Activated CD8-positive, alpha-beta memory T cell treated with anti-CD3 and anti-CD28 coated beads, Interleukin-2, amount 50 U/mL, for 4 hours (primary cell): ENCODE data around the gene LPP.
A peak's percentile ranks its signal among the peaks of the same experiment; 100 is the strongest.

Experiments used
- DNase-seq: peaks from one replicate; pipeline ENCODE4 v3.0.0-alpha.2; 2020

LPP gene

DNA sequence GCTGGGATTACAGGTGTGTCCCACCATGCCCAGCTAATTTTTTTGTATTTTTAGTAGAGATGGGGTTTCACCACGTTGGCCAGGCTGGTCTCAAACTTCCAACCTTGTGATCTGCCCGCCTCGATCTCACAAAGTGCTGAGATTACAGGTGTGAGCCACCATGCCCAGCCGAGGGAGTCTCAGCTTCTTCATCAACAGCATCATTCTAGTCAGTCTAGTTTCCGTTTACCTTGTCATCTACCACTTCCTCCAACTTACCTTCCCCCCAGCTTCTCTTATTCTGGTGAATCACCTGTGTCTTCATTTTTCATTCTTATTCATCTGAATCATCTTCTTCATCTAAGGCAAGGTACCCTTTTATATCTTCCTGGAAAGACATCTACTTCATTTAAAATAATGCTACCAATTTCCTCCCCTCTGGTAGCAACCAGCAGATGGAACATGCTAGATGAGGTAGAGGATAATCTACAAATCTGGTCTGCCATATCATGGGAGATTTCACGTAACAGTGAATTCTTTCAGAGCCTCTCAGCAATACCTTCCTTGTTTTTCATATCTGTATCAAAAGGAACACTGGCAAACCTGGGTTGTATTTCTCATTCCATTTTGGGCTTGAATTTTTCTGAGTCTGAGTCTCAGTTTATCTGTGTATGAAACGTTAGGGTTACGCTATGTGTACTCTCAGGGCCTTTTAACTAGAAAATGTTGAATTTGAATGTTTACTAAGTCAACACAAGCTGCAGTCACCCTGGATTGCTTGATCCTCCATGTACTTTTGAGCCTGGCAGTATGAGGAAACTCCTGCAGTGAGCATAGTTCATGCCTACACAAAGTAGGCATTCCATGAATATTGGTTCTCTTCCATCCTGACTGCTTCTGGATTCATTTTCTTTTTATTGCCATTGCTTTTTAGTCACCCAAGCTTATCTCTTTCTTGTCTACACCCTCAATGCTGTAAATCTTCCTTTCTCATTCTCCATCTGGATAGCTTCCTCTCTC lies 16.8 kb downstream of the LPP start:
- DNase-seq = peak; percentile 53

DNA sequence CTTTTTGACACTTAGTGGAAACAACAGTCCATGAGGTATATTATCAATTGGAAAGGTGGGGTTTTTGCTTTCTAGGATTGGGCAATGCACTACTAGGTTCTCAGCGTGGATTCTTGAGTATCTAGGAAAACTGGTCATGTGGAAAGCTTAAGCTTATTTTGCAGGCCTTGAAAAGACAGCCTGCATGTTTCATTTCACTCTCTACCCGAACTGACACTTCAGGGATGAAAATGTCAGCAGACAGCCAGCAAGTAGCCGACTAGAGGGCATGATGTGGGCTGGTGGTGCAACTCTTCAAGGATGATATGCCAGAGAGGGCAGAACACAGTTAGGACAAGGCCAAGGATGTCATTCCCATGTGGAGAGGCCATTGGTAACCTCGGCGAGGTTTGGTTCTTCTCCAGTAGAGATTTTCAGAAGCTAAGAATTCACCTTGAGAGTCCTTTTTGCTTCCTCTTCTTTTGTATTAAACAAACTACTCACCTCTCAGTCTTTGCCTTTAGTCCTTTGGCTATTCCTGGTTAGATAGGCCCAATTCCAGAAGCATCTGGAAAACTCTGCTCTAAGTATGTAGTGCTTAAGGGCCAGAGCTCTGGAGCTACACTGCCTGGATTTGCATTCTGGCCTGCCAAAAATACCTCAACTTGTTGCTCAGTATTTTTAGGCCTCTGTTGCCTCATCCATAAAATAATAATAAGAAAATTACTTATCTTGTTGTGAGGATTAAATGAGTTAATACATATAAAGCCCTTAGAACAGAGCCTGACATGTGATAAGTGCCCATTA lies 17.9 kb downstream of the LPP start:
- DNase-seq = no peak

DNA sequence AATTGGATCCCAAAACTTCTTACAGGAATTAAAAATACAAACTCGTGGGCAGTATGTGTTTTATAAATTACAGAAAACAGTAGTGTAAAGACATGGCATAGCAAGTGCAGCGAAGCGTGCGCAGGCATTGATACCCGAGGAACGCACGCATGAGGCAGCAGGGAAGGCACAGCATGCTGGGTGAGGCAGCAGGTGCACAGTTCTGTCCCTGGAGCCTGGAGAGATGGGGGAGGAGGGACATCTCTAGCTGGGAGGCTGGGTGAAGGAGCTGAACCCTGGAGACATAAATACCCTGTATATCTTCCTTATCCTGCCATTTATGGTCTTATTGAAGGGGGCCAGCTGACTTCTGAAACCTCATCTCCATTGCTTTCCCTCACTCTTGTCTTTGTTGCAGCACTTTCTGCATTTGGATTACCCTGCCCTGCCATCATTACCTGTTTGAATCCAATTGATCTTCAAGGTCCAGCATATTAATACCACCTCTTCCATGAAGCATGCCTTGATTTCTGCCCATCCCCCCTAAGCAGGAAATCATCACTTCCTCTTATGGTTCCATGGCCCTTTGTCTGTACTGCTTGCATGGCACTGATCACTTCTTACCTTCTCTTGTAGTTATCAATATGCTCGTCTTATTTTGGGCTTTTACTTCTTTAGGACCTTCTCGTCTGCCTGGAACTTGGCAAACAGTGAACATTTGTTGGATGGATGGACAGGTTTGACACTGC lies 20.5 kb downstream of the LPP start:
- no peak for DNase-seq

DNA sequence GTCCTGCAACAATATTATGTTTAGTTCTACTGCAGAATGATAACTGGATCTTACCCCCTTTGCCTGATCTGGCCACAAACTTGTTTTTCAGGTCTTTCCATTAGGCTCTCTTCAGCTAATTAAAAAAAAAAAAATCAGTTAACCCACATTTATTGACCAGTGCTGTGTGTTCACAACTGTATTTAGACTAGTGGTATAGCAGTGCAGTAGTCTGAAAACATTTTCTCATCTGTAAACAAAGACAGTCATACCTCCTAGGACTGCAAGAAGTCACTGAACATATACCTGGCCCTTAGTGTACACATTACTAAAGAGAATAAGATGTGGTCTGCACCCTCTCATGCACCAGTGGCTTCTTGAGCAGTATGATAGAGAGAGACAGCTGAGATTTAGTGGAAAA lies 22.5 kb downstream of the LPP start:
- DNase-seq = no peak

DNA sequence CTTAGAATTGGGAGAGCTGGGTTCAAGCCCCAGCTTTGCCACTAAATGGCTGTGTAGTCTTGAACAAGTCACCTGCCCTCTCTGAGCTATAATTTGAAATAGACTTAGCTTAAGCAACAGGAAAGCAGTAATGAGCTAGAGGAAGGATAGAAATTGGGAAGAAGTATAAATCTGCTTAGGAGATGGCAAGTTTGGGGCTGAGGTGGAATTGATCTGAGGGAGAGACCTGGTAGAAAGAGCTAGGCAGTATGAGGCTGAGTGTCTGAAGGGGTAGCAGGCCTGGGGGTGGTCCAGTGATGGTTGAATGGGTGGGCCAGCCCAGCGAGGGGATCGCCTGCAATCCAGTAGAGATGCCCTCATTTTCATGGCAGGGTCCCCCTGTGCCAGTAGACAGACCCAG lies 22.9 kb downstream of the LPP start:
- DNase-seq = no peak

DNA sequence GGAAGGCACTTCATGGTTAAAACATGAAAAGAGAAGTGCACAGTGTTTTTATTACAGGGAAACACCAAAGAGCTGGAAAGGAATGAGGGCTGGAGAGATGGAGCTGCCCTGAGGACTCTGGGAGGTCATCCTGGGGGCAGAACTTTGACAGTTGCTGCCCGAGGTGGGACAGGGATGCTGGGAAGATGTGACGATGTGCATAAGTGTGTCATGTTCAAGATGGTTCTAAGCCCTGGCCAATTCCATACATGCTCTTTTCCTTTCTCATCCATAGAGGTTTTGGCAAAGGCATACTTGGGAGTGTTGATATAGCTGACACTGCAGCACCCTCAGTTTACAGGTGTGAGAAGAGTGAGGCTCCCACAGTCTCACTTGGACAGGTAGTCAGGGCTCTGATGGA lies 23.8 kb downstream of the LPP start:
- no peak for DNase-seq

DNA sequence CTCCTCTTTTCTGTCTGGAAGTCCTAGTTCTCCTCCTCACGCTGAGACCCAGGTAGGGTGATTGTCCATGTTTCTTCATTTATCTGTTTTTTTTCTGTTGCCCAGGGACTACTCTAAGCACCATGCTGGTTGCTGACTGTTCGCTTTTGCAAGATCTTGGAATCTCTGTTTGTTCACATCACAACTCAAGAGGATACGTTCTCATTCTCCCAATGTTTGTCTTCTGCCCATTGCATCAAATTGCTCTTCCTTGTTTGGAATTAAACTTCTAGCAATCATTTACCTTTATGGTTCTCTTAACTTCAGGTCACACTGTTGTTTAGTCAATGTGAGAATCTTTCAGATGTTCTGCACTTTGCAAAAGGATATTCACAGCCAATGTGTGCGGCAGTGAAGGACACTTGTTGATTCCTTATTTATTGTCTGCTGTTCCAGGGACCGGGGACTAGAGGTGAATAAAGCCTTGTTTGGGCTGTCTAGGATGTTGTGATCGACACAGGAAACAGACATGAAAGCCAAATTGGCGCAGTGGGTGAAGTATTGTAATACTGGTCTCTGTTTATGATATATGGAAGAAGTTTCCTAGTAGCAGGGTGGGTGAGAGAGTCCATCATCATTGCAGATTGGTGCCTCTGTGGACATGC lies 24.5 kb downstream of the LPP start:
- DNase-seq = no peak

DNA sequence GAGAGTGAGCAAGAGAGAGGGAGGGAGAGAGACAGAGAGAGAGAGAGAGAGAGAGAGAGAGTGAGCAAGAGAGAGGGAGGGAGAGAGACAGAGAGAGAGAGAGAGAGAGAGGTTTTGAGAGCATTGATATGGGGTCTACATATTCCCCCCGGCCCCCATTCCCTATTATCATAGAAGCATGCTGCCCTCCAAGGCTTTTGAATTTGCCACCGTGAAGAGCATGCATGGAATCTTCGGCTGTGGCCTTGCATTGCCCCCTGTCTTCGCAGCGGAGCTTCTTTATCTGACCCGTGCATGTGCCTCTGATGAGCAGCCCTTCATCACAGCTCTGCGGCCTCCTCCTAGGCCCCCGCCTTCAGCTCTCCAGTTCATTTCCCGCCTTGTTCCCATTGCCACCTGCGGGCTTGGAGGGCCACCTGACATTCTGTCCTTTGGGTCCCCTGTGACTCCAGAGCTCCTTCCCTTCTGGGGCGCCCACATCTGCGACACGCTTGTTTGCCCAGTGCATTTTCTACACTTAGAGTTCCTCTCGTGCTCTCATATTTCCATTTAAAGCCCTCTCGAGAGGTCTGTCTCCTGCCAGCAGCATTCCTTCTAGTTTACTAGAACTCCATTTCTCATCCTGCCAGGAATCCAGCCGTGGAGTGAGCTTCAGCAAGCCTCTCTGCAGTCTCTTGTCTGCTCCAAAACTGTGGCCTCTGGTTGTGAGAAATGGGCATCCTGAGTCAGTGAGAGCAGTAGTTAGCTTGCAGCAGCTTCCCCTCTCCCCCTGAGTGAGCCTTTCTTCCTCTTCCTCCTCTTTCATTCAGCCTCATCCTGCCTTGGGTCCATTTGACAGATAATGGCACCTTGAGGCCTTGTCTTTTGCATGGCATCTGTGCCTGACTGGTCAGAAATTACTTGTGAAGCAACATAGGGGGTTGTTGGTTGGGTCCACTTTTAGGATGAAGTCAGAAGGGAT lies 25.3 kb downstream of the LPP start:
- no peak for DNase-seq

DNA sequence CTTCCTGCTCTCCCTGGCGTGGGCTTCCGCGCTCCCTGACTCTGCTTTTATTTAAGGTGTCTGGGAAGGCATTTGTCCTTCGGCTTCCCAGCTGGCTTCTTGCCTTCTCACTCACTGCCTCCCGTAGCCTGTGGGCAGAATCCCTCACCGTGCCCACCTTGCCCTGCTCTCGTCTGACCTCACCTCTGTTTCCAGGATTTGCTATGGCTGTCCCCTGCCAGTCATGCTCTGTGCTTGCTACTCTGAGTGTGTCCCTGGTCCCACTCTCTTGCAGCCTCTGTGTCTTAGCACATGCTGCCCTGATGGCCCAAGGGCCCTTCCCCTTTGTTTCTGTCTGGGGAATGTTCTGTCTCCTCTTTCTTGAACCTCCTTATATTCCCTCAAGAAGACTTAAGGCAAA lies 26.2 kb downstream of the LPP start:
- no peak for DNase-seq

DNA sequence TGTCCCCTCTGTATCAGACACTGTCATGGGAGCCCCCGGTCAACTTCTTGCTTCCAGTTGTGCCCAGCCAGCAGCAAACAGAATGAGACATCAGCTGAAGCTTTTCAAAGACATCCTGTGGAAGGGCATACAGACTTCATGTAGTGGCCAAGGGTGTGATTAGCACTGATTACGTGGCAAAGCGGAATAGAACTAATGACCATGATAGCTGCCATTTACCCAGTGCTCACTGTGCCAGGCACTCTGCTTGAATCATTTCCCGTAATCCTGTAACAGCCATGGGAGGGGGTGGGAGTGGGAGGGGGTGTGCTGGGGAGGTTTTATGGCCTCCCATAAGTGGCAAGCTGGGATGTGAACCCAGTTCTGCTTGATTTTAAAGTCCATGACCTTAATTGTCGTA lies 29.5 kb downstream of the LPP start:
- DNase-seq = no peak

DNA sequence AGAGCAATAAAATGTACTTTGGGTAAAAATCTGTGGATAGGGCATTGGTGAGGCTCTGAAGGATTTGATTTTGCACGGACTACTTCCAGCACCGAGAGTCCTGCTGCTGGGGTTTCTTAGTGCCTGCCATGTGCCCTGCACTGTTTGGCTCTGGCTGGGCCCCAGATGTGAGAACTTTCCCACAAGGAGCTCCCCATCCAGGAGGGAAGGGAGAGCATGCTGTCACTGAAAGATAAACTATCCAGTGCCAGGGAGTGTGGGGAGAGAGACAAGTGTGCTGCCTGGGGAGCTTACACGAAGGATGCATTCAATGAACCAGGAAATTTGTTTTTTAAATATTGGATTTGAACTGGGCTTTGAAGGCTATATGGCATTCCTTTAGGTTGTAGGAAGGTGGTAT lies 30.2 kb downstream of the LPP start:
- DNase-seq = no peak

DNA sequence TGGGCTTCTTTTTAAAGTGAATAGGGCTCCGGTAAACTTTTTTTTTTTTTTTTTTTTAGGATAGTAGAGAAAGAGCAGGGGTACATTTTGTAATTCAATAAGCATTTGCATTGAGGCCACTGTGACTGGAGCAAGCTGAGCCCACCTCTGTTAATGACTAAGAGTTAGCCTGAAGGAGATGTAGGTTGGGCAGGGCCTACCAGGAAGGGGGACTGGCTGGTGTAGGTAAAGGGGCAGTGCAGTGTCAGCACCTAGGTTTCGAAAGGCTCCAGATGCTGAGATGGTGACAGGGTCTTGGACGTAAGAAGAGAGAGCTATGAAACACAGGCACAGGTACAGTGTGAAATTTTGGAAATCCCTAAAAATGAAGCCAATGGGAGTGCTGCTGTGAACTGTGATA lies 30.7 kb downstream of the LPP start:
- no peak for DNase-seq

DNA sequence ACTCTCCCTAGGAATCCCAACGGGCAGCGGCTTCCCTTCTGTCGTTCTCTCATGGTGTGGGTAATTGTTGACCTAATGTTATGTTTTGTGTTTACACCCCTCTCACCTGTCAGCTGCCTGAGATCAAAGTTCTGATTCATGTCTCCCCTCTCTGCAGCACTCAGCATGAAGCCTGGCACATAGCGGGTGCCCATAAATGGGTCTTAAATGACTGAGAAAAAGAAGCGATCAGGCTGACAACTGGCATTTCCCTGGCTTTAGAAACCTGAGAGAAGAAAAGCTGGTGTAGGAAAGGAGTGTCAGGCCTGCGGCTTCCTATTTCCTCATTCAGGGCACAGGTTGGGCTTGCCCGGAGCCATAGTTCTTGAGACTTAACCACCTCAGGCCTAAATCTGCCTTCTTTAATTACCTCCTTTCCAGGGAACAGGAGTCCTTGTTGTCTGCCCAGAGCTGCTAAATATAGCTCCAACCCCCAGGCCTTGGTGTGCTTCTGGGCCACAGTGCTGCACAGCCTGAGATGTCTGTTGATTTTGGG lies 31.8 kb downstream of the LPP start:
- no peak for DNase-seq

DNA sequence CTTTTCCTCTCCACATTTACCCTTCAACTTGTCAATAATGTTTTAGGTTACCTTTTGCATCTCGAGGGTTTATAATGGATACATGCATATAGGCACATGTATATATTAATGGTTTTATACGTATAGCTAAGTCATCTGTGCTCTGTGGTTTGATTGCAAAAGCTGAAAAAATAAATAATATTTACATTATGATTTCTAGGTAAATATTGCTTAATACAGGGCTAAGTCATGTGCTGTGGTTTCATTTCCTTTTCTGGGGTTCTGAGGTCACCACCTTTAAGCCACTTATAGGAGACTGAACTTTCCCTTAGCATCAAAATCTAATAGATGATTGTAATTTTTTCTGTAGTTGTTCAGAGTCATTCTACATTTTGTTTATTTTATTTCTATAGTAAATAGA lies 33.1 kb downstream of the LPP start:
- no peak for DNase-seq

DNA sequence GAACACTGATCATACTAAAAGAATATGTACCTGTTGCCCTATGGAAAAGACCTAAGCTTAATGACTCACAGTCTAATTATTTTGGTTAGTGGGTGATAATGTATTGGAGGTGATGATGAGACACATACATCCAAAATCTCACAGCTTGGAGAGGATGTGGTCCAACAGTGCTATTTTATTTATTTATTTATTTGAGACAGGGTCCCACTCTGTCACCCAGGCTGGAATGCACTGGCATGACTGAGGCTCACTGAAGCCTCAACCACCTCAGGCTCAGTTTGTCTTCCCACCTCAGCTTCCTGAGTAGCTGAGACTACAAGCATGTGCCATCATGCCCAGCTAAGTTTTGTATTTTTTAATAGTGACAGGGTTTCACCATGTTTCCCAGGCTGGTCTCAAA lies 35.0 kb downstream of the LPP start:
- DNase-seq = no peak

DNA sequence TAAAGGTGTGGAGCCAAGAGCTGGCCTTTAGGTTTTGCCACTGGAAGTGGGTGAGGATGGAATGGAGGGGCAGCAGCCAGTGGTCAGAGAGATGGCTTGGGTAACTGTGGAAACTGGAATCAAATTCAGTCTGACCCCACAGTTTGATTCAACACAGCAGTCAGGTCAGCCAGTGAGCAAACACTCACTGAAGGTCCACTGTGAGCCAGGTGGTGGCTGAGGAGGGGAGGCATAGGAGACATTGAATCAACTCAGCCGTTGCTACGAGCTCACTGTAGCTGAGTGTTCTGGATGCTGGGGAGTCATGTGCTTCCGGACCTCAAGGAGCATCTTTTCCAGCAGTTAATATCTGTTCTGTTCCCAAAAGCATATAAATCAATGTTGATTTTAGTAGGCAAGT lies 37.5 kb downstream of the LPP start:
- DNase-seq = no peak

DNA sequence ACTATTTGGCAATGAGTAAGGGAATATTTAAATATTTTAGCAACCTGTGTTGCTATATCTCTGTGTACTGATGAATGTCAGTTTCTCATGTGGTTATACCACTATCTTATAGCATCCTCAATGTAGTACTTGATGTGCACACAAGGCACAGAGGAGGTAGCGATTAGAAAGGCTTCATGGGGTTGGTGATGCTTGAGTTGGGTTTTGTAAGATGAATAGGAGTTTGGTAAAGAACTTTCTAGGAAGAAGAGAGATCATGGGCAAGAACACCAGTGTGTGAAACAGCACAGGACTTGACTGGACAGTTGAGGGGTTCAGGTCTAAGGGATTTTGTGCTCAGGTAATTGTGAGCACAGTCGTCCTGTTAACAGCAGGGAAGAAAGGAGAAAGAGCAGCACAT lies 38.1 kb downstream of the LPP start:
- DNase-seq = no peak

DNA sequence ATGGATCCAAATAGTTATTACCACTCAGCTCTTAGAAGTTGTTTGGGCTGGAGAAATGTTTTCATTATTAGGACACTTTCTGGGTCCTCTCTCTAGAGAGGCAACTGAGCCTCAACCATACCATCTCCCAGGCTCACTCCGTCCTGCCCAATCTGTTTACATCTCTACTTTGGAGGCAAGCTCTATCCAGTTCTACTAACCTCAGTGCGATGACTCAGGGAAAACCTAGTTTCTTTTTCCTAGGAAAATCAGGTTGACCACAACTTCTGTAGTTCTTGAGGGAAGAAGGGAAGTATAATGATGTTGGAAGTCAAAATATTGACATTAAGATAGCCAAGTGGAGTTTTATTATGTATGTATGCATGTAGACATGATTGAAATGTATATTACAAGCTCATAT lies 40.4 kb downstream of the LPP start:
- DNase-seq = no peak

DNA sequence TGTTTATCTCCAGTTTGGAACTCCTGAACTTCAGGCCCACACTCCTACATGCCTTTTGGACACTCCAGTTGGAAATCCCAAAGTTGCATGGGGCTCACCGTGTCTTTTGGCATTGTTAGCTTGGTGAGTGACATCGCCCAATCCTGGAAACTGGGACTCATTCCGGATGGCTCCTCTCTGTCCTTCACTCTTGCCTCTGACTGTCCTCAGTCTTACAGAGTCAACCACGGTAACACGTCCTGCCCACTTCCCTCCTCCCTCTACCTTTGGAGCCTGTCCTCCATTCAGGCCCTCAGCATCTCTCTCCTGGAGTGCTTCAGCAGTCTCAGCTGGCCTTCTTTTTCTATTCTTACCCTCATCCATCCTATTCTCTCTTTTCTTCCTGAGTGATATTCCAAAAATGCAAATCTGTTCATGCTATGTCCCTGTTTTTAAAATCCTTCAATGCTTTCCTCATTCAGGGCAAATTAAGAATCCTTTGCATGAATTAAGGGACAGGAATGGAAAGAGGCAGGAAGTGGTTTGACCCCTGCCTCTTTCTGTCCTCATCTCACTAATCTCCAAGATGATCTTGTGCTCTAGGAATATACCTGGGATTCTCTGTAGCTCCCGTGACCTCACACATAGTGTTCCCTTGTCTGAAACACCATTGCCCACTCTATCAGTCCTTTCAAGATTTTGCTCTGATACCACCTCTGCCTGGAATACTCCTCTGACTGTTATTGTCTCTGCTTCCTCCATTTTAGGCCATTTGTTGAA lies 42.5 kb downstream of the LPP start:
- no peak for DNase-seq

DNA sequence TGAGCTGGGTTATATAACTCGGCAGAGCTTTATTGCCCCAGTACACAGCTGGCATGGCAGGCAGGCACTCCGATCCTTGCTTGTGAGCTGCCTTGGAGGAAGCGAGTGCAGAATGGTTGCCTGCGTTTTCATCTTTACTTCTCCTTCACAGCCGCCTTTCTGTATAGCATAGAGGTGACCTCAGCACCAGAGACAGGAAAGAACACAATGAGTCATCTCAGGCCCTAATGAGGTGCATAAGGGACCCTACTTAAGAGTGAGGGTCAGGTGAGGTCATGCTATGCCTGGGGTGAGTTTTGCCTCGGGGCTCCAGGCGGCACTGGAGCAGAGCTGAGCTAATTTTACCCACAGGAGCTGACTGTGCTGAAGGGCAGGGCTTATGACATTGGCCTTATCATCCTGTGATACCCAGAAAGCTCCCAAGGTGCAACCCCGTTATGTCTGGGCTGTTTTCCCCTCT lies 43.5 kb downstream of the LPP start:
- no peak for DNase-seq

DNA sequence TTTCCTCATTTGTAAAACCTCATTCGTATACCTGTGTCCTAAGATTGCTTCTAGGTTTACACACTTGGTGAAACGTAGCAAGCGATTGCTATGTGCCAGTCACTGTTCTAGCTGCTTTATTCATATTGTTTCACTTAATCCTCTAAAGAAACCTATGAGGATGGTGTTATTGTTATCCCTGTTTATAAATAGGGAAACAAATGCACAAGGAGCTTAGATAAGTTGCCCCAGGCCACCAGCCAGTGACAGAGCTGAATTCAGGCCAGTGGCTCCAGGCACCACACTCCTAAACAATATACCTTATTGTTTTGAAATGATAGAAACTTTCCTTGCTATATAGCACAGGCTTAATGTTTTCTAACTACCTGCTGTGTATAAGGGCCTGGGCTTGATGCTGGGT lies 44.0 kb downstream of the LPP start:
- no peak for DNase-seq
